WTC11 (cell line): ENCODE results near the gene ANO9.
"Not testable (repeated sequence)": the region's sequence is repeated elsewhere in the genome, so short reads cannot be mapped to it uniquely, and the experiment has no call there.

Source experiments
- CREM ChIP-seq: sonication (generic); formaldehyde crosslinking; IDR thresholded peaks from 2 replicates; pipeline ENCODE4 v1.8.1; 2022; ENCODE audit warnings: mild to moderate bottlenecking, missing genetic modification reagents, moderate library complexity
- CTCF ChIP-seq: fragments of 200-600 bp; IDR thresholded peaks from 2 replicates; pipeline ENCODE4 v1.8.0; 2022; ENCODE audit warnings: antibody characterized with exemption
- E2F1 ChIP-seq: sonication (generic); formaldehyde crosslinking; IDR thresholded peaks from 2 replicates; pipeline ENCODE4 v1.8.0; 2022; ENCODE audit warnings: mild to moderate bottlenecking, missing genetic modification reagents
- E2F4 ChIP-seq: sonication (generic); formaldehyde crosslinking; IDR thresholded peaks from 2 replicates; pipeline ENCODE4 v1.8.1; 2022; ENCODE audit warnings: low read depth, mild to moderate bottlenecking, moderate library complexity, missing genetic modification reagents, borderline replicate concordance
- ELF4 ChIP-seq: sonication (generic); formaldehyde crosslinking; IDR thresholded peaks from 2 replicates; pipeline ENCODE4 v1.8.1; 2022; ENCODE audit warnings: low read depth, mild to moderate bottlenecking, moderate library complexity, missing genetic modification reagents
- JUN ChIP-seq: sonication (generic); formaldehyde crosslinking; IDR thresholded peaks from 2 replicates; pipeline ENCODE4 v1.8.0; 2023; ENCODE audit warnings: mild to moderate bottlenecking, missing genetic modification reagents
- MYBL2 ChIP-seq: sonication (generic); formaldehyde crosslinking; IDR thresholded peaks from 2 replicates; pipeline ENCODE4 v1.8.1; 2023; ENCODE audit warnings: mild to moderate bottlenecking, moderate library complexity, missing genetic modification reagents
- STAT6 ChIP-seq: sonication (generic); formaldehyde crosslinking; conservative IDR thresholded peaks from 2 replicates; pipeline ENCODE4 v1.8.1; 2023; ENCODE audit warnings: mild to moderate bottlenecking, low read depth, missing genetic modification reagents, moderate library complexity
- TCF7 ChIP-seq: sonication (generic); formaldehyde crosslinking; IDR thresholded peaks from 2 replicates; pipeline ENCODE4 v1.8.0; 2022; ENCODE audit warnings: mild to moderate bottlenecking, low read depth, missing genetic modification reagents, moderate library complexity
- USF1 ChIP-seq: sonication (generic); formaldehyde crosslinking; IDR thresholded peaks from 2 replicates; pipeline ENCODE4 v1.8.0; 2022; ENCODE audit warnings: mild to moderate bottlenecking, missing genetic modification reagents
- ZNF138 ChIP-seq: sonication (generic); formaldehyde crosslinking; conservative IDR thresholded peaks from 2 replicates; pipeline ENCODE4 v1.8.1; 2022; ENCODE audit warnings: mild to moderate bottlenecking, moderate library complexity, missing genetic modification reagents
- TF ChIP-seq, protein P1 (sequence below): sonication (generic); formaldehyde crosslinking; IDR thresholded peaks from 2 replicates; pipeline ENCODE4 v1.8.1; 2023; ENCODE audit warnings: mild to moderate bottlenecking, missing genetic modification reagents, moderate library complexity
- TF ChIP-seq, protein P2 (sequence below): sonication (generic); formaldehyde crosslinking; IDR thresholded peaks from 2 replicates; pipeline ENCODE4 v1.8.1; 2023; ENCODE audit warnings: mild to moderate bottlenecking, moderate library complexity, missing genetic modification reagents
- TF ChIP-seq, protein P3 (sequence below): sonication (generic); formaldehyde crosslinking; IDR thresholded peaks from 2 replicates; pipeline ENCODE4 v1.8.1; 2022; ENCODE audit warnings: missing genetic modification reagents, borderline replicate concordance

- not testable (repeated sequence) for TF ChIP-seq CTCF; STAT6 (CRISPR knock-in tag); ZNF138 (CRISPR knock-in tag); CREM; JUN (CRISPR knock-in tag); MYBL2; USF1 (CRISPR knock-in tag); E2F1 (CRISPR knock-in tag); E2F4 (CRISPR knock-in tag); TCF7 (CRISPR knock-in tag); ELF4 (CRISPR knock-in tag)
- TF ChIP-seq, protein P1, sequence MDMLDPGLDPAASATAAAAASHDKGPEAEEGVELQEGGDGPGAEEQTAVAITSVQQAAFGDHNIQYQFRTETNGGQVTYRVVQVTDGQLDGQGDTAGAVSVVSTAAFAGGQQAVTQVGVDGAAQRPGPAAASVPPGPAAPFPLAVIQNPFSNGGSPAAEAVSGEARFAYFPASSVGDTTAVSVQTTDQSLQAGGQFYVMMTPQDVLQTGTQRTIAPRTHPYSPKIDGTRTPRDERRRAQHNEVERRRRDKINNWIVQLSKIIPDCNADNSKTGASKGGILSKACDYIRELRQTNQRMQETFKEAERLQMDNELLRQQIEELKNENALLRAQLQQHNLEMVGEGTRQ (CRISPR knock-in tag): not testable (repeated sequence)
- TF ChIP-seq, protein P2, sequence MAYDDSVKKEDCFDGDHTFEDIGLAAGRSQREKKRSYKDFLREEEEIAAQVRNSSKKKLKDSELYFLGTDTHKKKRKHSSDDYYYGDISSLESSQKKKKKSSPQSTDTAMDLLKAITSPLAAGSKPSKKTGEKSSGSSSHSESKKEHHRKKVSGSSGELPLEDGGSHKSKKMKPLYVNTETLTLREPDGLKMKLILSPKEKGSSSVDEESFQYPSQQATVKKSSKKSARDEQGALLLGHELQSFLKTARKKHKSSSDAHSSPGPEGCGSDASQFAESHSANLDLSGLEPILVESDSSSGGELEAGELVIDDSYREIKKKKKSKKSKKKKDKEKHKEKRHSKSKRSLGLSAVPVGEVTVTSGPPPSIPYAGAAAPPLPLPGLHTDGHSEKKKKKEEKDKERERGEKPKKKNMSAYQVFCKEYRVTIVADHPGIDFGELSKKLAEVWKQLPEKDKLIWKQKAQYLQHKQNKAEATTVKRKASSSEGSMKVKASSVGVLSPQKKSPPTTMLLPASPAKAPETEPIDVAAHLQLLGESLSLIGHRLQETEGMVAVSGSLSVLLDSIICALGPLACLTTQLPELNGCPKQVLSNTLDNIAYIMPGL (CRISPR knock-in tag): not testable (repeated sequence)
- TF ChIP-seq, protein P3, sequence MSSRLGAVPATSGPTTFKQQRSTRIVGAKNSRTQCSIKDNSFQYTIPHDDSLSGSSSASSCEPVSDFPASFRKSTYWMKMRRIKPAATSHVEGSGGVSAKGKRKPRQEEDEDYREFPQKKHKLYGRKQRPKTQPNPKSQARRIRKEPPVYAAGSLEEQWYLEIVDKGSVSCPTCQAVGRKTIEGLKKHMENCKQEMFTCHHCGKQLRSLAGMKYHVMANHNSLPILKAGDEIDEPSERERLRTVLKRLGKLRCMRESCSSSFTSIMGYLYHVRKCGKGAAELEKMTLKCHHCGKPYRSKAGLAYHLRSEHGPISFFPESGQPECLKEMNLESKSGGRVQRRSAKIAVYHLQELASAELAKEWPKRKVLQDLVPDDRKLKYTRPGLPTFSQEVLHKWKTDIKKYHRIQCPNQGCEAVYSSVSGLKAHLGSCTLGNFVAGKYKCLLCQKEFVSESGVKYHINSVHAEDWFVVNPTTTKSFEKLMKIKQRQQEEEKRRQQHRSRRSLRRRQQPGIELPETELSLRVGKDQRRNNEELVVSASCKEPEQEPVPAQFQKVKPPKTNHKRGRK: not testable (repeated sequence)
Measured at GRCh38 chr11:424766-425165, 17.0 kb downstream of the ANO9 start.
